ENCODE results near the gene PRKCH. TPM values are rescaled to one million over a fixed set of nuclear protein-coding genes. Genes with fewer than 3 reads are reported as not detected.
A peak's percentile ranks its signal among the peaks of the same experiment; 100 is the strongest.

Gene PRKCH
- total RNA-seq, 1 donor from 2014 or later, result 20.2 TPM

GRCh38 chr14:61569308-61569707 lies 247.9 kb downstream of the PRKCH start:
- peaks cover 4 to 12% of the 10 kb centered on the region in 2 donors for H3K4me1 ChIP-seq
- H3K27ac ChIP-seq, result peak overlapping the region in 1 of 2 donors; percentile 22
- H3K9me3 ChIP-seq, result no peaks in the 10 kb centered on the region
- TF ChIP-seq, protein P1, sequence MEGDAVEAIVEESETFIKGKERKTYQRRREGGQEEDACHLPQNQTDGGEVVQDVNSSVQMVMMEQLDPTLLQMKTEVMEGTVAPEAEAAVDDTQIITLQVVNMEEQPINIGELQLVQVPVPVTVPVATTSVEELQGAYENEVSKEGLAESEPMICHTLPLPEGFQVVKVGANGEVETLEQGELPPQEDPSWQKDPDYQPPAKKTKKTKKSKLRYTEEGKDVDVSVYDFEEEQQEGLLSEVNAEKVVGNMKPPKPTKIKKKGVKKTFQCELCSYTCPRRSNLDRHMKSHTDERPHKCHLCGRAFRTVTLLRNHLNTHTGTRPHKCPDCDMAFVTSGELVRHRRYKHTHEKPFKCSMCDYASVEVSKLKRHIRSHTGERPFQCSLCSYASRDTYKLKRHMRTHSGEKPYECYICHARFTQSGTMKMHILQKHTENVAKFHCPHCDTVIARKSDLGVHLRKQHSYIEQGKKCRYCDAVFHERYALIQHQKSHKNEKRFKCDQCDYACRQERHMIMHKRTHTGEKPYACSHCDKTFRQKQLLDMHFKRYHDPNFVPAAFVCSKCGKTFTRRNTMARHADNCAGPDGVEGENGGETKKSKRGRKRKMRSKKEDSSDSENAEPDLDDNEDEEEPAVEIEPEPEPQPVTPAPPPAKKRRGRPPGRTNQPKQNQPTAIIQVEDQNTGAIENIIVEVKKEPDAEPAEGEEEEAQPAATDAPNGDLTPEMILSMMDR (IDR thresholded peaks at IDR 0.05), result no peak
- no peak overlapping the region for H3K4me3 ChIP-seq
- H3K36me3 ChIP-seq, result no peaks in the 10 kb centered on the region
- DNase-seq (ENCODE audit: low spot score in 2 of 2), result no peak
- no peaks in the 10 kb centered on the region for H3K27me3 ChIP-seq
- intact Hi-C loops (cut with DNase I), result no loop called here

GRCh38 chr14:61569812-61570548 lies 248.6 kb downstream of the PRKCH start:
- Histone ChIP-seq H3K27ac (peak overlapping the region in 1 of 2 donors; percentile 42), H3K9me3 (no peaks in the 10 kb centered on the region), H3K4me3 (no peak overlapping the region), H3K27me3 (no peaks in the 10 kb centered on the region), H3K36me3 (no peaks in the 10 kb centered on the region), H3K4me1 (peaks cover 4 to 12% of the 10 kb centered on the region in 2 donors)
- DNase-seq (ENCODE audit: low spot score in 2 of 2), result peak in 1 of 2 donors; percentile 82
- intact Hi-C loops (cut with DNase I), result no loop called here
- TF ChIP-seq, protein P1 (IDR thresholded peaks at IDR 0.05), result no peak

DNA sequence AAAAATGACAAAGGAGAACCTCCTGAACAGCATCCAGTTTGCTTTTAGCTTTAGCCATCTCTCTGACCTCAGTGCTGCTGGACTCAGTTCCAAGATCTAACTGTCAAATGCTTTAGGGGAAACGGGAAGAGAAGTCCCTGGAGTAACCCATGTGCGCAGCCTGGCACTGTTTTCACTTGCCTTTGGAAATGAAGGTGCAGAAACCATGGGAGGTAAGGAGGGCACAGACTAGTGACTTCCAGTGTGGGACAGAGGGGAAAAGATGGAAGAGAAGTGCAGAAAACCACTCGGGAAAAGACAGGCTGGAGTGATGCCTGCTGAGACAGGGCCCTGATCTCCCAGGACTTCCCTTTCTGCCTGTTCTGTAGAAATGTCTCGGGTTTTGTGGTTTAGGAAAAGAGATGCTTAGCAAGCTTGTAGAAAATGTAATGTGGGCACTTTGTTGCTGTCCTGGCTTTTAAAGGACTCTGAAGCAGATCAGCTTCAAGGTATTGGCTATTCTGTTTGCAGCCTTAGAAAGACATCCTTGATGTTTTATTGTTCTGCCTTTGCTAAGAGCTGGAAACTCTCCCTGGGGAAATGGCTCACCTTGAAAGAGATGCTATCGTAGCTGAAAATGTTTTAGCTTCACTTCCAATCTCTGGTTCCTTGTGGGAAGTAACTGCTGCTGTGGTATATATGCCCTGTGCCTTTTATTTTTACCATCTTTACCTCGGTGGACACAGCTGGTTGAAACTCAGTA lies 249.3 kb downstream of the PRKCH start:
- no peak overlapping the region for H3K4me3 ChIP-seq
- H3K27ac ChIP-seq, result peak overlapping the region in 1 of 2 donors; percentile 42
- TF ChIP-seq, protein P1 (IDR thresholded peaks at IDR 0.05), result no peak
- peaks cover 4 to 12% of the 10 kb centered on the region in 2 donors for H3K4me1 ChIP-seq
- H3K36me3 ChIP-seq, result no peaks in the 10 kb centered on the region
- H3K9me3 ChIP-seq, result no peaks in the 10 kb centered on the region
- no peaks in the 10 kb centered on the region for H3K27me3 ChIP-seq
- intact Hi-C loops (cut with DNase I), result no loop called here
- peak in 1 of 2 donors; percentile 62 for DNase-seq (ENCODE audit: low spot score in 2 of 2)

- no peaks in the 10 kb centered on the region for H3K9me3 ChIP-seq
- no peak overlapping the region for H3K27ac ChIP-seq
- H3K4me3 ChIP-seq, result no peak overlapping the region
- no peaks in the 10 kb centered on the region for H3K27me3 ChIP-seq
- H3K4me1 ChIP-seq, result peaks cover 4 to 12% of the 10 kb centered on the region in 2 donors
- no peak for DNase-seq (ENCODE audit: low spot score in 2 of 2)
- intact Hi-C loops (cut with DNase I), result no loop called here
- no peaks in the 10 kb centered on the region for H3K36me3 ChIP-seq
- TF ChIP-seq, protein P1 (IDR thresholded peaks at IDR 0.05), result no peak
Measured at GRCh38 chr14:61571917-61572316, 250.5 kb downstream of the PRKCH start.

DNA sequence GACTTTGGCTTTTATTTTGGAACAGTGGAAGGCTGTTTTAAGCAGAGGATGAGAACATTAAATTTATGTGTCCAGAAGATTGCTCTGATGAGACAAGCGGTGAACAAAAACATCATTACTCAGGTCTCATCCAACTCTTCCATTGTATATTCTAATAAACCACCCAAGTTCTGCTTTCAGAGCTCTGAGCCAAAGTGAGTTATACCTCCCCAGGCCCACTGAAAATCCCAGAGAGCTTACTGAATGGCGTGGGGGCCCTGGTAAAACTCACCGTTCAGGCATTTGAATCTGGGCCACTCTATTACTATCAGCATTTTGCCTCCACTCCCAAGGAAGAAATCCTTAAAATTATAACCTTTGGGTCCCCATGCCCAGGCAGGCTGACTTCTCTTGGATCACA lies 251.9 kb downstream of the PRKCH start:
- H3K4me3 ChIP-seq, result no peak overlapping the region
- H3K27me3 ChIP-seq, result no peaks in the 10 kb centered on the region
- no peak for DNase-seq (ENCODE audit: low spot score in 2 of 2)
- H3K4me1 ChIP-seq, result peaks cover 0 to 12% of the 10 kb centered on the region in 2 donors
- H3K27ac ChIP-seq, result no peak overlapping the region
- TF ChIP-seq, protein P1 (IDR thresholded peaks at IDR 0.05), result no peak
- intact Hi-C loops (cut with DNase I), result no loop called here
- H3K9me3 ChIP-seq, result no peaks in the 10 kb centered on the region
- no peaks in the 10 kb centered on the region for H3K36me3 ChIP-seq

Data from ascending aorta (tissue), 2 donors.